Measurements from ENCODE around the gene OR10V1. TPM values are rescaled to one million over a fixed set of nuclear protein-coding genes. Genes with fewer than 3 reads are reported as not detected.

Gene OR10V1
- total RNA-seq, 4 donors from 2014 or later: not detected

DNA sequence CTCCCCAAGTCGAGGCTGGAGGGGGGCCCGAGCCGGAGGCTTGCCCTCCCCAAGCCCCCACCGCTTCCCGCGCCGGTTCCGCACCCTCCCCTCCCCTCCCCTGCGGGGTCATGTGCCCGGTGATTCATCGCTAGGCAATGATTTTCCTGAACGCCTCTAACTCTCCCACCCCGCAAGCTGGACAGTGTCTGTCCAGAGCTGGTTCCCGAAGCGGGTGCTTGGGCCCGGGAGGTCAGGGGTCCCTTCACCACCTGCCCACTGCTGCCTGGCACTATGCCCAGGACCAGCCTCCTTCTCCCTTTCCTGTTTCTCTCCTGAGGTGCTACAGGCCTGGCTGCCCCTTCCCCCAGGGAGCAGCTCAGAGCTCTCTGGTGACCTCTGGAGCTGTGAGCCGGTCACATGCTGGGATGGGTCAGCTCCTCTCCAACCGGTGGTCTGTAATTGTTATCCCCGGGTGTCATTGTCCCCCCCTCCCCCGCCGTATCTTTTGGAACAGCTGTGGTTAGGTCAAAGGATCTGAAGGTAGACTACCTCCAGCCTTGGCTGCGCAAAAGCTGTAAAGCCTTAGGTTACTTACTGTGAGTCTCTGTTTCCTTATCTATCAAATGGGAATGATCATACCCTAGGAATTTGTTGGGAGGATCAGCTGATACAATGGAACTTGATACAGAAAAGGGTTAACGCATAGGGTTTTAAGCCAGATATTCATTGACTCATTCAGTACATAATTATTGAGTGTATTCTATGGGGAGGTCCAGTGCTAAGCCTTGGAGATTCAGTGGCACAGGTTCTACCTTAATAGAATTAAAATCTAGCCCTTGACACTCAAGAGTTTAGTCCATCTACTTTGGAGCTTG lies 42.3 kb upstream of the OR10V1 start:
- Histone ChIP-seq H3K4me1 (peaks cover 3 to 22% (median 16%) of the 10 kb centered on the region in 4 donors), H3K27me3 (no peaks in the 10 kb centered on the region), H3K27ac (peak overlapping the region; percentile 94 to 98 (median 96)), H3K9me3 (no peaks in the 10 kb centered on the region), H3K4me3 (peak overlapping the region; percentile 80 to 96 (median 93)), H3K36me3 (no peaks in the 10 kb centered on the region)
- intact Hi-C loops (cut with DNase I; ENCODE audit: low total_unique reads) (loop anchor here (5.0 kb wide), 2 partner anchors 46 to 1076 kb away; no protein-coding TSS in a partner anchor), in situ Hi-C loops (cut with MboI; ENCODE audit: low pct_ligation_motif_present in 1 of 4, low pct_unique_long_range_greater_than_20kb in 1 of 4, low sequenced_read_pairs in 3 of 4) (loop anchor here in 3 of 4 donors (5.0 to 10.0 kb wide), 2 partner anchors 46 to 49 kb away; no protein-coding TSS in a partner anchor)
- TF ChIP-seq EP300 (IDR thresholded peaks at IDR 0.05; ENCODE audit: low read depth) (no peak), POLR2AphosphoS5 (IDR thresholded peaks at IDR 0.05) (peak; percentile 62 to 88 (median 87)), POLR2A (IDR thresholded peaks at IDR 0.05) (peak; percentile 77)
- WGBS, 2 donors (ENCODE audit: low coverage in 1 of 2): 8 to 33% methylated on average over 1 to 16 of the region's 23 CpGs
- peak; percentile 87 for DNase-seq

DNA sequence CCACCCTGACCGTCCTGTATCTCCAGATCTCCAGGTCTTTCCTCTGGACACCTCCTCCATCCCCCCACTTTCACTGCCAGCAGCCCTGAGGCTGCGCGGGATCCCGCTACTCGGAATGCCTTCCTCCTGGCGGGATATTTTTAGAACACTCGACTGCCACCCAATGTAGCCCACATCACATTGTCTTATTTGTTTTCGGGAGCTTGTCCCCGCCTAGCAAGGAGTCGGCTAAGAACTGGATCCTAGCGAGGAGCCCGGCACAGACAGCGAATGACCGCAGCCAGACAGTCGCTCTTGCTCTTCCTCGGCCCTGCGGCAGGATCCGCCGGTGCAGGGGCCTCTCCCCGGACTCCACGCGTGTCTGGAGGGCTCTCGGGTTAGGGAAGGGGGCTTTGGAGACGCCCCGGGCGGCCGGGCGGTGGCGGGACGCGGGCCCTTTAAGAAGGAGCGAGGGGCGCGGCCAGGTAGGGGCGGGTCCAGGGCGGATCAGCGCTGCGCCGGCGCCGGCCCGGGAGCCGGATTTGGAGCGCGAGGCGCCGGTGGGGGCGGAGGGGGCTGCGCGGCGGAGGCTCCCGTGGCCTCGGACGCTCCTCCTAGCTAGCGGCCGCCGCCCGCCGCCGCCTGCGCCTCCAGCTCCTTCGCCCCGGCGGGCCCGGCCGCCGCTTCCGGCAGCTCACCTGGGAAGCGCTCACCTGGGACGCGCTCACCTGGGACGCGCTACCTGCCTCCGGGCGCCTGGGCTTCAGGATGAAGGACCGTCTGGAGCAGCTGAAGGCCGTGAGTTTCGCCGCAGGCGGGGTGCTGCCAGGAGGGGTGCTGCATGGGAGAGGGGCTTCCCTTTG lies 41.4 kb upstream of the OR10V1 start, which contains the start of gene STX3:
Gene STX3, plus strand, starts transcription at position 518 of the 842 bp plus-strand sequence. Its CDS starts 230 bp downstream, at position 748.
- peak; percentile 30 for TF ChIP-seq POLR2A (IDR thresholded peaks at IDR 0.05)
- peak in 2 of 3 donors; percentile 2 to 3 for TF ChIP-seq POLR2AphosphoS5 (IDR thresholded peaks at IDR 0.05)
- TF ChIP-seq, protein P1, sequence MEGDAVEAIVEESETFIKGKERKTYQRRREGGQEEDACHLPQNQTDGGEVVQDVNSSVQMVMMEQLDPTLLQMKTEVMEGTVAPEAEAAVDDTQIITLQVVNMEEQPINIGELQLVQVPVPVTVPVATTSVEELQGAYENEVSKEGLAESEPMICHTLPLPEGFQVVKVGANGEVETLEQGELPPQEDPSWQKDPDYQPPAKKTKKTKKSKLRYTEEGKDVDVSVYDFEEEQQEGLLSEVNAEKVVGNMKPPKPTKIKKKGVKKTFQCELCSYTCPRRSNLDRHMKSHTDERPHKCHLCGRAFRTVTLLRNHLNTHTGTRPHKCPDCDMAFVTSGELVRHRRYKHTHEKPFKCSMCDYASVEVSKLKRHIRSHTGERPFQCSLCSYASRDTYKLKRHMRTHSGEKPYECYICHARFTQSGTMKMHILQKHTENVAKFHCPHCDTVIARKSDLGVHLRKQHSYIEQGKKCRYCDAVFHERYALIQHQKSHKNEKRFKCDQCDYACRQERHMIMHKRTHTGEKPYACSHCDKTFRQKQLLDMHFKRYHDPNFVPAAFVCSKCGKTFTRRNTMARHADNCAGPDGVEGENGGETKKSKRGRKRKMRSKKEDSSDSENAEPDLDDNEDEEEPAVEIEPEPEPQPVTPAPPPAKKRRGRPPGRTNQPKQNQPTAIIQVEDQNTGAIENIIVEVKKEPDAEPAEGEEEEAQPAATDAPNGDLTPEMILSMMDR (IDR thresholded peaks at IDR 0.05): no peak
- no peak for TF ChIP-seq EP300 (IDR thresholded peaks at IDR 0.05; ENCODE audit: low read depth)
- Histone ChIP-seq H3K4me1 (peaks cover 3 to 22% (median 16%) of the 10 kb centered on the region in 4 donors), H3K27ac (peak within 1 kb of the TSS; percentile 94 to 98 (median 96)), H3K4me3 (peak within 1 kb of the TSS; percentile 80 to 96 (median 93)), H3K9me3 (no peaks in the 10 kb centered on the region), H3K36me3 (no peaks in the 10 kb centered on the region), H3K27me3 (no peaks in the 10 kb centered on the region)
- intact Hi-C loops (cut with DNase I; ENCODE audit: low total_unique reads): loop anchor here (5.0 kb wide), 2 partner anchors 47 to 1077 kb away; no protein-coding TSS in a partner anchor
- in situ Hi-C loops (cut with MboI; ENCODE audit: low pct_ligation_motif_present in 1 of 4, low pct_unique_long_range_greater_than_20kb in 1 of 4, low sequenced_read_pairs in 3 of 4): loop anchor here (5.0 to 10.0 kb wide), 2 partner anchors 47 to 50 kb away; no protein-coding TSS in a partner anchor
- 0% methylated on average over 61 of the region's 80 CpGs; no CpG with 5 or more reads in 1 of the 2 donors for WGBS, 2 donors (ENCODE audit: low coverage in 1 of 2)
- peak; percentile 83 for DNase-seq

DNA sequence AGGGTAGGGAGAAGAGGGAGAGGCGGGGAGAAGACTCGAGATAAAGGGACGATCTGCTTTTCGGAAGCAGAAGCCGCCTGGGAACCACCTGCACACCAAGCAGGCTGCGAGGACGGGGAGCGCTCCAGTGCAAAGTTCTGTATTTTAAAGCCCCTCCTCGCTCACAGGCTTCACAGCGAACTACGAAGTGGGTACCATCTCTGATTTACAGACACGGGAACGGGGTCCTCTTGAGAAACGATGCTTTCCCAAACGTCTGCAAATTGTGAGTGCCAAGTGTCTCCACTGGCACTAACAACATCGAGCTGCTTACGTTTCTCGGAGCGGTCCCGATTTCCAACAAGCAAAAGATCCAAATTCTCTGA lies 40.8 kb upstream of the OR10V1 start:
- Histone ChIP-seq H3K4me1 (peaks cover 3 to 22% (median 16%) of the 10 kb centered on the region in 4 donors), H3K9me3 (no peaks in the 10 kb centered on the region), H3K36me3 (no peaks in the 10 kb centered on the region), H3K27me3 (no peaks in the 10 kb centered on the region), H3K4me3 (peak overlapping the region; percentile 80 to 96 (median 93)), H3K27ac (peak overlapping the region; percentile 94 to 98 (median 96))
- DNase-seq: peak; percentile 46
- intact Hi-C loops (cut with DNase I; ENCODE audit: low total_unique reads): no loop called here
- 0% methylated on average over 16 to 20 of the region's 20 CpGs for WGBS, 2 donors (ENCODE audit: low coverage in 1 of 2)
- no peak for TF ChIP-seq POLR2A (IDR thresholded peaks at IDR 0.05)
- no peak for TF ChIP-seq EP300 (IDR thresholded peaks at IDR 0.05; ENCODE audit: low read depth)
- TF ChIP-seq, protein P1 (IDR thresholded peaks at IDR 0.05): no peak
- no peak for TF ChIP-seq POLR2AphosphoS5 (IDR thresholded peaks at IDR 0.05)
- in situ Hi-C loops (cut with MboI; ENCODE audit: low pct_ligation_motif_present in 1 of 4, low pct_unique_long_range_greater_than_20kb in 1 of 4, low sequenced_read_pairs in 3 of 4): loop anchor here in 3 of 4 donors (5.0 to 10.0 kb wide), 2 partner anchors 48 to 50 kb away; no protein-coding TSS in a partner anchor

DNA sequence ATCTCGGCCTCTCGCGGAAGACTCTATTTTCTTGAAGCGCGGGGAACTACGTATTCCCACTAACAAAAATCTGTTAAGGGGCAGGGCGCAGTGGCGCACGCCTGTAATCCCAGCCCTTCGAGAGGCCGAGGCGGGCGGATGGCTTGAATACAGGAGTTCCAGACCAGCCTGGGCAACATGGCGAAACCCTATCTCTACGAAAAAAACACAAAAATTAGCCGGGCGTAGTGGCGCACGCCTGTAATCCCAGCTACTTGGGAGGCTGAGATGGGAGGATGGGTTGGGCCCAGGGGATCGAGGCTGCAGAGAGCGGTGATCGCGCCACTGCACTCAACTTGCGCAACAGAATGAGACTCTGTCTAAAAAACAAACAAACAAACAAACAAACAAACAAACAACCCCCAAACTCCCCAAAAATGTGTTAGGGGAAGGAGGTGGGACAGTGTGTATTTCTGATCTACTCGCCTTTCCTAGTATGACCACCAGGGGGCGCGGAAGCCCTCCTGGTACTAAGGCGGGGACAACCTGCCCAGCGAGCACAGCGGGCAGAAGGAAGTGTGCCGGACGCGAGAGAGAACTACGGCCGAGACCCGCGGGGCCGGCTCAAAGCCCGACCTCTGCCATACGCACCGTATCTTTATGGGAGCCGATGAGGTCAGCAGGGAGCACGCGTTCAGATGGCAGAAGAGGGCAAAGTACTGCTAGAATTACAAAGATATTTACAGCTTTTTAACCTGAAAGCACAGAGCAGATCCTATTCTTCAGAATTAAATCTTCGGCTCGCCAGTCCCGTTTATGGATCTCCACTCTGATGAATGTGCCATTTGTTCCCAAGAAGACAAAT lies 40.2 kb upstream of the OR10V1 start:
- H3K4me3 ChIP-seq: peak overlapping the region; percentile 80 to 96 (median 93)
- intact Hi-C loops (cut with DNase I; ENCODE audit: low total_unique reads) (no loop called here), in situ Hi-C loops (cut with MboI; ENCODE audit: low pct_ligation_motif_present in 1 of 4, low pct_unique_long_range_greater_than_20kb in 1 of 4, low sequenced_read_pairs in 3 of 4) (loop anchor here in 3 of 4 donors (5.0 to 10.0 kb wide), 2 partner anchors 48 to 51 kb away; no protein-coding TSS in a partner anchor)
- no peaks in the 10 kb centered on the region for H3K9me3 ChIP-seq
- no peaks in the 10 kb centered on the region for H3K36me3 ChIP-seq
- no peaks in the 10 kb centered on the region for H3K27me3 ChIP-seq
- peaks cover 3 to 22% (median 16%) of the 10 kb centered on the region in 4 donors for H3K4me1 ChIP-seq
- TF ChIP-seq POLR2A (IDR thresholded peaks at IDR 0.05) (no peak), EP300 (IDR thresholded peaks at IDR 0.05; ENCODE audit: low read depth) (no peak), POLR2AphosphoS5 (IDR thresholded peaks at IDR 0.05) (peak in 2 of 3 donors; percentile 31 to 65)
- TF ChIP-seq, protein P1 (IDR thresholded peaks at IDR 0.05): peak; percentile 91 to 97 (median 95)
- DNase-seq: peak; percentile 91
- peak overlapping the region; percentile 94 to 98 (median 96) for H3K27ac ChIP-seq
- WGBS, 2 donors (ENCODE audit: low coverage in 1 of 2): 32 to 39% methylated on average over 11 to 47 of the region's 47 CpGs

Measured in transverse colon (tissue), 4 donors.